Kidney (tissue), 14 donors: ENCODE measurements around the gene MAF. TPM values are rescaled to one million over a fixed set of nuclear protein-coding genes. Genes with fewer than 3 reads are reported as not detected.
A peak's percentile ranks its signal among the peaks of the same experiment; 100 is the strongest.

Source experiments
- DNase-seq, 5 donors: peaks; one replicate each; pipeline ENCODE4 v3.0.0-alpha.2; 2013 to 2020
- FAIRE-seq: peaks from 2 replicates; lab custom pipeline; 2012; peaks lifted over from hg19 to GRCh38; lab: Jason Lieb, UNC
- H3K27ac ChIP-seq, 2 donors: one replicate each; pipeline ENCODE4 v1.7.0; 2013; ENCODE audit warnings: low read depth in 2 of 2, low read length in 2 of 2, inconsistent platforms in 1 of 2
- H3K27me3 ChIP-seq: one replicate; pipeline ENCODE4 v1.7.1; 2013; ENCODE audit warnings: low read length, inconsistent platforms; ENCODE audit not compliant: control insufficient read depth, insufficient read depth
- H3K36me3 ChIP-seq, 3 donors: one replicate each; pipeline versions ENCODE4 v1.7.0 to v1.7.1; 2013; ENCODE audit warnings: low read length in 3 of 3, control low read depth in 1 of 3, inconsistent platforms in 1 of 3; ENCODE audit not compliant: insufficient read depth in 3 of 3, control insufficient read depth in 2 of 3
- H3K4me1 ChIP-seq, 3 donors: one replicate each; pipeline versions ENCODE4 v1.7.0 to v1.7.1; 2013; ENCODE audit warnings: low read length in 3 of 3, inconsistent platforms in 1 of 3, low read depth in 1 of 3; ENCODE audit not compliant: control insufficient read depth in 2 of 3, insufficient read depth in 2 of 3
- H3K4me3 ChIP-seq, 3 donors: one replicate each; pipeline versions ENCODE4 v1.7.0 to v1.8.1; 2013; ENCODE audit warnings: low read length in 3 of 3, control low read depth in 1 of 3, inconsistent platforms in 1 of 3
- H3K9ac ChIP-seq, 3 donors: one replicate each; pipeline versions ENCODE4 v1.7.0 to v1.7.1; 2013; ENCODE audit warnings: low read length in 3 of 3, control low read depth in 1 of 3, inconsistent platforms in 1 of 3
- H3K9me3 ChIP-seq, 3 donors: one replicate each; pipeline versions ENCODE4 v1.7.0 to v1.7.1; 2013; ENCODE audit warnings: low read length in 3 of 3, control low read depth in 1 of 3, inconsistent platforms in 1 of 3; ENCODE audit not compliant: control insufficient read depth in 2 of 3, insufficient read depth in 1 of 3
- CTCF ChIP-seq: IDR thresholded peaks from 3 replicates; pipeline ENCODE4 v1.5.1; 2012; ENCODE audit warnings: mild to moderate bottlenecking, moderate library complexity, borderline replicate concordance; ENCODE audit not compliant: insufficient read depth; ENCODE audit errors: extremely low read depth
- intact Hi-C: fragments of 100-400 bp; cut with DNase I; formaldehyde crosslinking; loops from one replicate; pipeline ENCODE4 v1.11.1; 2022
- polyA plus RNA-seq: library from polyadenylated mRNA; stranded (reverse); fragments of 350-450 nt; fragmentation: Illumina TruSeq; extraction: RNeasy Lipid Tissue Mini Kit (QIAGEN cat#74804); gene quantifications from one replicate; pipeline ENCODE4 v1.2.3, GENCODE V29; 2014; ENCODE audit warnings: low read depth, low replicate concordance; ENCODE audit not compliant: insufficient read depth
- total RNA-seq: library from RNA; stranded (reverse); fragmentation: NEBNext Ultra II Directional; extraction: Animal tissue kit (Norgen Biotek cat#: 25700); gene quantifications from one replicate; pipeline ENCODE4 v1.2.1, GENCODE V29; 2021
- donor health status: control.
- donor health status: control.
- donor health status: control.
- donor health status: control.
- donor health status: control.
- donor health status: DM: yes; HTN: yes; CAD: no.
- donor health status: Normal renal cell carcinoma (clear cell type).

MAF gene
- total and polyA plus RNA-seq, 2 donors from 2014 or later, result 47.1 to 70.1 TPM

- Histone ChIP-seq H3K9ac (no peak overlapping the region), H3K27ac (no peak overlapping the region), H3K4me3 (no peak overlapping the region), H3K4me1 (peaks cover 0 to 2% (median 0%) of the 10 kb centered on the region in 3 donors), H3K27me3 (no peaks in the 10 kb centered on the region), H3K9me3 (no peaks in the 10 kb centered on the region), H3K36me3 (no peaks in the 10 kb centered on the region)
- no peak for TF ChIP-seq CTCF
- DNase-seq (peak in 1 of 5 donors; percentile 20), FAIRE-seq (no peak)
- intact Hi-C loops, result no loop called here
These were observed 8.4 kb upstream of the MAF start for GRCh38 chr16:79608976-79609375.

GRCh38 chr16:79607587-79607986, 7.0 kb upstream of the MAF start:
- FAIRE-seq (no peak), DNase-seq (no peak)
- TF ChIP-seq CTCF, result no peak
- no peak overlapping the region for H3K4me3 ChIP-seq
- H3K27me3 ChIP-seq, result no peaks in the 10 kb centered on the region
- H3K4me1 ChIP-seq, result peaks cover 0 to 3% (median 2%) of the 10 kb centered on the region in 3 donors
- no peak overlapping the region for H3K9ac ChIP-seq
- no peaks in the 10 kb centered on the region for H3K9me3 ChIP-seq
- H3K36me3 ChIP-seq, result no peaks in the 10 kb centered on the region
- intact Hi-C loops, result no loop called here
- no peak overlapping the region for H3K27ac ChIP-seq

GRCh38 chr16:79605999-79606398, 5.5 kb upstream of the MAF start:
- Histone ChIP-seq H3K9ac (no peak overlapping the region), H3K36me3 (no peaks in the 10 kb centered on the region), H3K9me3 (no peaks in the 10 kb centered on the region), H3K27me3 (no peaks in the 10 kb centered on the region), H3K4me3 (no peak overlapping the region), H3K4me1 (peaks cover 0 to 3% (median 2%) of the 10 kb centered on the region in 3 donors), H3K27ac (no peak overlapping the region)
- no peak for FAIRE-seq
- DNase-seq, result no peak
- intact Hi-C loops, result no loop called here
- TF ChIP-seq CTCF, result no peak

- TF ChIP-seq CTCF, result no peak
- intact Hi-C loops, result no loop called here
- peak overlapping the region in 1 of 3 donors; percentile 9 for H3K9ac ChIP-seq
- FAIRE-seq, result peak; percentile 33
- no peaks in the 10 kb centered on the region for H3K9me3 ChIP-seq
- H3K27me3 ChIP-seq, result no peaks in the 10 kb centered on the region
- DNase-seq, result no peak
- H3K4me1 ChIP-seq, result peaks cover 0 to 3% (median 0%) of the 10 kb centered on the region in 3 donors
- H3K36me3 ChIP-seq, result no peaks in the 10 kb centered on the region
- H3K27ac ChIP-seq, result peak overlapping the region; percentile 15 to 65
- peak overlapping the region in 2 of 3 donors; percentile 22 to 86 for H3K4me3 ChIP-seq
These were observed 2.5 kb upstream of the MAF start for GRCh38 chr16:79603055-79603454.
